Measurements from ENCODE around the gene PLAU. TPM values are rescaled to one million over a fixed set of nuclear protein-coding genes. Genes with fewer than 3 reads are reported as not detected.

PLAU gene
- total and polyA plus RNA-seq, 9 of the 15 experiments (the other 6 are each of a cell fraction or from before 2014, with no cell fraction given), result 2.1 to 16.9 (median 3.3) TPM

- H3K36me3 ChIP-seq (ENCODE audit: control insufficient read depth, insufficient read depth, low read length), result peaks cover 3% of the 10 kb centered on the region; the same call in 1 of the 3 replicates
- H2AFZ ChIP-seq (ENCODE audit: low read depth, low read length), result peak overlapping the region; percentile 85
- H4K20me1 ChIP-seq (replicated peaks; ENCODE audit: control insufficient read depth, insufficient read depth, low read length), result no peaks in the 10 kb centered on the region
- H3K4me3 ChIP-seq, result peak overlapping the region; percentile 47
- H3K9me3 ChIP-seq (replicated peaks; ENCODE audit: control insufficient read depth, insufficient read depth, low read depth, low read length), result no peaks in the 10 kb centered on the region
- peak; percentile 56 for FAIRE-seq
- H3K9me1 ChIP-seq (ENCODE audit: control insufficient read depth, insufficient read depth, low read length), result no peaks in the 10 kb centered on the region
- H3K9ac ChIP-seq (ENCODE audit: insufficient read depth in 1 of 2, low read depth in 2 of 2, low read length in 2 of 2), result peak overlapping the region; percentile 47 to 90; a peak in 3 of 4 replicates
- intact Hi-C loops (cut with micrococcal nuclease) (no loop called here), in situ Hi-C loops (cut with MboI) (no loop called here)
- H3K27ac ChIP-seq (ENCODE audit: extremely low read depth, low read depth, low read length), result peak overlapping the region; percentile 2; the same call in 1 of the 3 replicates
- 7% methylated on average over 9 of the region's 9 CpGs for WGBS (ENCODE audit: insufficient coverage, low coverage, missing lambda C conversion rate)
- peaks cover 25 to 38% of the 10 kb centered on the region in 2 experiments for H3K4me1 ChIP-seq (replicated peaks in 1 of 2; ENCODE audit: control insufficient read depth in 2 of 2, insufficient read depth in 2 of 2, low read length in 2 of 2)
- BruUV-seq (replicated peaks), result TSS peak; percentile 64
- H3K27me3 ChIP-seq (ENCODE audit: control insufficient read depth in 2 of 2, insufficient read depth in 2 of 2, low read length in 2 of 2), result no peaks in the 10 kb centered on the region; a peak in 1 of 5 replicates
- ChIA-PET POLR2A (interaction anchor here (0.9 to 1.7 kb wide), 5 partner anchors 20 to 130 kb away, joined by 3 to 6 read pairs (median 5); partner anchors contain the start of gene VCL), CTCF (ENCODE audit: low intra/inter-chr PET ratio) (no interaction called here)
- peak; percentile 41 to 64 (median 45) for DNase-seq (ENCODE audit: extremely low read depth in 1 of 4, low spot score in 3 of 4)
- H3K79me2 ChIP-seq (ENCODE audit: control insufficient read depth, insufficient read depth, low read length), result no peaks in the 10 kb centered on the region
- peak overlapping the region; percentile 78 for H3K4me2 ChIP-seq (ENCODE audit: insufficient read depth, low read length)
- peak; percentile 58 for ATAC-seq
- TF ChIP-seq TEAD1 (CRISPR knock-in tag; IDR thresholded peaks at IDR 0.05) (peak in 1 of 2 experiments; percentile 23; a peak in 1 of 4 replicates), HDAC1 (IDR thresholded peaks at IDR 0.05) (0 out of 4 replicates have a peak, but pooled peaks of 1 of the 2 experiments have one; percentile 41), MGA (IDR thresholded peaks at IDR 0.05) (no peak), ZNF583 (CRISPR knock-in tag; IDR thresholded peaks at IDR 0.05) (0 out of 2 replicates have a peak, but pooled peaks have one; percentile 9), GABPB1 (CRISPR knock-in tag; IDR thresholded peaks at IDR 0.05) (0 out of 2 replicates have a peak, but pooled peaks have one; percentile 10), RB1 (IDR thresholded peaks at IDR 0.05; ENCODE audit: low read depth) (no peak), ZBTB26 (CRISPR knock-in tag; IDR thresholded peaks at IDR 0.05) (no peak), GTF2B (IDR thresholded peaks at IDR 0.05; ENCODE audit: extremely low read depth, insufficient read length) (no peak), CEBPB (tag; IDR thresholded peaks at IDR 0.05) (no peak)
Measured at GRCh38 chr10:73910401-73910763, 550 bp upstream of the PLAU start.

All from K562 (cell line).